ENCODE measurements around the gene SAMD4A. TPM values are rescaled to one million over a fixed set of nuclear protein-coding genes. Genes with fewer than 3 reads are reported as not detected.

SAMD4A gene
- total RNA-seq, 1 donor from 2014 or later: 49.8 TPM

GRCh38 chr14:54565785-54566409 lies 1.0 kb upstream of the SAMD4A start:
- peak; percentile 93 for DNase-seq (ENCODE audit: low spot score)

GRCh38 chr14:54567224-54567638 lies 303 bp downstream of the SAMD4A start:
- peak; percentile 16 for DNase-seq (ENCODE audit: low spot score)

- DNase-seq (ENCODE audit: low spot score): peak; percentile 44
Observed at GRCh38 chr14:54567639-54568561, 972 bp downstream of the SAMD4A start.

GRCh38 chr14:54568821-54569595 lies 2.1 kb downstream of the SAMD4A start:
- DNase-seq (ENCODE audit: low spot score): peak; percentile 12

GRCh38 chr14:54570047-54570446 lies 3.1 kb downstream of the SAMD4A start:
- DNase-seq (ENCODE audit: low spot score): no peak

GRCh38 chr14:54570631-54571415 lies 3.9 kb downstream of the SAMD4A start:
- DNase-seq (ENCODE audit: low spot score): no peak

GRCh38 chr14:54572316-54572715 lies 5.4 kb downstream of the SAMD4A start:
- no peak for DNase-seq (ENCODE audit: low spot score)

- no peak for DNase-seq (ENCODE audit: low spot score)
Observed at GRCh38 chr14:54574528-54574927, 7.6 kb downstream of the SAMD4A start.

GRCh38 chr14:54577494-54577893 lies 10.6 kb downstream of the SAMD4A start:
- no peak for DNase-seq (ENCODE audit: low spot score)

- DNase-seq (ENCODE audit: low spot score): no peak
Observed at GRCh38 chr14:54577977-54578376, 11.0 kb downstream of the SAMD4A start.

- no peak for DNase-seq (ENCODE audit: low spot score)
Observed at GRCh38 chr14:54579621-54580020, 12.7 kb downstream of the SAMD4A start.

- no peak for DNase-seq (ENCODE audit: low spot score)
Observed at GRCh38 chr14:54580933-54581332, 14.0 kb downstream of the SAMD4A start.

- no peak for DNase-seq (ENCODE audit: low spot score)
Observed at GRCh38 chr14:54582334-54582733, 15.4 kb downstream of the SAMD4A start.

- DNase-seq (ENCODE audit: low spot score): no peak
Observed at GRCh38 chr14:54584097-54584496, 17.2 kb downstream of the SAMD4A start.

- no peak for DNase-seq (ENCODE audit: low spot score)
Observed at GRCh38 chr14:54585214-54585613, 18.3 kb downstream of the SAMD4A start.

GRCh38 chr14:54589076-54589475 lies 22.1 kb downstream of the SAMD4A start:
- no peak for DNase-seq (ENCODE audit: low spot score)

- DNase-seq (ENCODE audit: low spot score): no peak
Observed at GRCh38 chr14:54589843-54590242, 22.9 kb downstream of the SAMD4A start.

GRCh38 chr14:54590481-54590880 lies 23.6 kb downstream of the SAMD4A start:
- DNase-seq (ENCODE audit: low spot score): no peak

GRCh38 chr14:54591461-54591860 lies 24.5 kb downstream of the SAMD4A start:
- no peak for DNase-seq (ENCODE audit: low spot score)

GRCh38 chr14:54591866-54592265 lies 24.9 kb downstream of the SAMD4A start:
- no peak for DNase-seq (ENCODE audit: low spot score)

- DNase-seq (ENCODE audit: low spot score): no peak
Observed at GRCh38 chr14:54593860-54594259, 26.9 kb downstream of the SAMD4A start.

Data from mucosa of gallbladder (tissue), 1 donor.